Loucy (cell line): ENCODE data around the gene STXBP6.

ENCODE experiments used
- H2AFZ ChIP-seq: fragments of 200-600 bp; sonication (generic); 2 replicates; pipeline ENCODE4 v1.6.0; 2016; ENCODE audit warnings: antibody characterized with exemption, mild to moderate bottlenecking, low read length, moderate library complexity
- H3F3A ChIP-seq: fragments of 200-600 bp; 2 replicates; pipeline ENCODE4 v1.6.0; 2016; ENCODE audit warnings: antibody characterized with exemption, low read depth, mild to moderate bottlenecking
- H3K27me3 ChIP-seq: fragments of 200-600 bp; sonication (generic); 2 replicates; pipeline ENCODE4 v1.6.1; 2014; ENCODE audit warnings: low read length, mild to moderate bottlenecking; ENCODE audit not compliant: insufficient read depth, poor library complexity, severe bottlenecking
- H3K36me3 ChIP-seq: fragments of 200-600 bp; sonication (generic); 2 replicates; pipeline ENCODE4 v1.6.1; 2016; ENCODE audit warnings: low read length; ENCODE audit not compliant: insufficient read depth
- H3K4me1 ChIP-seq: fragments of 200-600 bp; sonication (generic); 2 replicates; pipeline ENCODE4 v1.5.1; 2014; ENCODE audit warnings: low read length, mild to moderate bottlenecking; ENCODE audit not compliant: insufficient read depth, poor library complexity, severe bottlenecking
- H3K4me2 ChIP-seq: fragments of 200-600 bp; sonication (generic); 2 replicates; pipeline ENCODE4 v1.6.0; 2014; ENCODE audit warnings: antibody characterized with exemption, low read length, low read depth, mild to moderate bottlenecking; ENCODE audit not compliant: poor library complexity, severe bottlenecking
- H3K4me3 ChIP-seq: fragments of 200-600 bp; sonication (generic); 2 replicates; pipeline ENCODE4 v1.5.1; 2014; ENCODE audit warnings: low read length, mild to moderate bottlenecking, mixed read lengths; ENCODE audit not compliant: poor library complexity, severe bottlenecking
- H3K79me2 ChIP-seq: fragments of 200-600 bp; sonication (generic); 2 replicates; pipeline ENCODE4 v1.6.1; 2014; ENCODE audit warnings: low read length; ENCODE audit not compliant: insufficient read depth
- H3K9ac ChIP-seq: fragments of 200-600 bp; sonication (generic); 2 replicates; pipeline ENCODE4 v1.6.0; 2014; ENCODE audit warnings: mild to moderate bottlenecking, low read depth, low read length, moderate library complexity; ENCODE audit not compliant: poor library complexity, severe bottlenecking
- H3K9me2 ChIP-seq: fragments of 200-600 bp; sonication (generic); replicated peaks from 2 replicates; pipeline ENCODE4 v1.6.1; 2016; ENCODE audit warnings: low read depth, low read length, mixed read lengths
- H3K9me3 ChIP-seq: fragments of 200-600 bp; sonication (generic); 2 replicates; pipeline ENCODE4 v1.6.1; 2014; ENCODE audit warnings: mild to moderate bottlenecking, antibody characterized with exemption, low read length, low read depth; ENCODE audit not compliant: insufficient read depth
- H4K20me1 ChIP-seq: fragments of 200-600 bp; sonication (generic); 2 replicates; pipeline ENCODE4 v1.6.0; 2014; ENCODE audit warnings: antibody characterized with exemption, low read length, mild to moderate bottlenecking; ENCODE audit not compliant: insufficient read depth, poor library complexity, severe bottlenecking
- CTCF ChIP-seq: fragments of 200-600 bp; sonication (generic); conservative IDR thresholded peaks from 2 replicates; pipeline ENCODE4 v1.5.1; 2014; ENCODE audit warnings: mild to moderate bottlenecking, antibody characterized with exemption, low read length
- EZH2phosphoT487 ChIP-seq: fragments of 200-600 bp; IDR thresholded peaks from 2 replicates; pipeline ENCODE4 v1.6.1; 2018; ENCODE audit warnings: antibody characterized with exemption, mild to moderate bottlenecking, moderate library complexity, borderline replicate concordance

Gene STXBP6

GRCh38 chr14:24794644-24795305 lies 255.2 kb downstream of the STXBP6 start:
- Histone ChIP-seq H4K20me1 (no peaks in the 10 kb centered on the region), H3K9me2 (no peaks in the 10 kb centered on the region), H3K4me2 (no peak overlapping the region), H3K36me3 (no peaks in the 10 kb centered on the region), H2AFZ (no peak overlapping the region), H3K4me3 (no peak overlapping the region), H3K27me3 (no peaks in the 10 kb centered on the region), H3K4me1 (peaks cover 15% of the 10 kb centered on the region), H3F3A (no peaks in the 10 kb centered on the region), H3K79me2 (no peaks in the 10 kb centered on the region), H3K9ac (no peak overlapping the region), H3K9me3 (no peaks in the 10 kb centered on the region)
- TF ChIP-seq EZH2phosphoT487, result no peak
- no peak for TF ChIP-seq CTCF

GRCh38 chr14:24790196-24790595 lies 259.8 kb downstream of the STXBP6 start:
- no peaks in the 10 kb centered on the region for H4K20me1 ChIP-seq
- no peaks in the 10 kb centered on the region for H3K36me3 ChIP-seq
- no peak overlapping the region for H3K4me3 ChIP-seq
- no peaks in the 10 kb centered on the region for H3K79me2 ChIP-seq
- H3K27me3 ChIP-seq, result no peaks in the 10 kb centered on the region
- no peaks in the 10 kb centered on the region for H3K9me2 ChIP-seq
- no peaks in the 10 kb centered on the region for H3K4me1 ChIP-seq
- no peak overlapping the region for H3K4me2 ChIP-seq
- H2AFZ ChIP-seq, result no peak overlapping the region
- no peak for TF ChIP-seq EZH2phosphoT487
- no peak for TF ChIP-seq CTCF
- no peak overlapping the region for H3K9ac ChIP-seq
- H3F3A ChIP-seq, result no peaks in the 10 kb centered on the region
- no peaks in the 10 kb centered on the region for H3K9me3 ChIP-seq

- Histone ChIP-seq H3K4me2 (no peak overlapping the region), H3K9me3 (no peaks in the 10 kb centered on the region), H3K36me3 (no peaks in the 10 kb centered on the region), H3K4me1 (no peaks in the 10 kb centered on the region), H3K4me3 (no peak overlapping the region), H3K9ac (no peak overlapping the region), H3K9me2 (no peaks in the 10 kb centered on the region), H3K27me3 (no peaks in the 10 kb centered on the region), H3K79me2 (no peaks in the 10 kb centered on the region), H2AFZ (no peak overlapping the region), H3F3A (no peaks in the 10 kb centered on the region), H4K20me1 (no peaks in the 10 kb centered on the region)
- TF ChIP-seq EZH2phosphoT487 (no peak), CTCF (no peak)
Measured at GRCh38 chr14:24789378-24789884, 260.5 kb downstream of the STXBP6 start.
